Lower leg skin (tissue), 4 donors: ENCODE data around the gene CELF1. TPM values are rescaled to one million over a fixed set of nuclear protein-coding genes. Genes with fewer than 3 reads are reported as not detected.

Experiments
- DNase-seq, 2 donors: peaks; one replicate each; pipeline ENCODE4 v3.0.0-alpha.2; 2019; ENCODE audit warnings: low spot score in 2 of 2
- H3K4me3 ChIP-seq: fragments of 200-600 bp; sonication (generic); 2 replicates; pipeline ENCODE4 v1.5.1; 2017; ENCODE audit warnings: mild to moderate bottlenecking, low read depth; ENCODE audit not compliant: poor library complexity, severe bottlenecking
- POLR2A ChIP-seq, 2 donors: fragments of 450-650 bp; IDR thresholded peaks; one replicate each; pipeline ENCODE4 v1.6.1; 2016 to 2017; ENCODE audit warnings: antibody characterized with exemption in 2 of 2, mild to moderate bottlenecking in 1 of 2, moderate library complexity in 1 of 2
- WGBS, 2 donors: methylation state at CpG; one replicate each; pipeline ENCODE4 v1.1.5; 2018; 5-methylcytosine and 5-hydroxymethylcytosine counted together
- intact Hi-C: fragments of 100-400 bp; cut with DNase I; formaldehyde crosslinking; loops from one replicate; pipeline ENCODE4 v1.15.0; 2023; ENCODE audit warnings: low total_unique reads
- total RNA-seq, 4 donors: library from RNA; depleted of rRNA; stranded (reverse); fragments of >200 nt; gene quantifications; one replicate each; pipeline ENCODE4 v1.1.0, GENCODE V29; 2016
- TF ChIP-seq, protein P1 (sequence below), 3 donors: fragments of 450-650 bp; IDR thresholded peaks; one replicate each; pipeline ENCODE4 v1.5.1; 2016; ENCODE audit warnings: antibody characterized with exemption in 3 of 3, mild to moderate bottlenecking in 3 of 3, moderate library complexity in 2 of 3

CELF1 gene
- total RNA-seq, 4 donors from 2014 or later = 58.1 to 87.1 (median 78.5) TPM

DNA sequence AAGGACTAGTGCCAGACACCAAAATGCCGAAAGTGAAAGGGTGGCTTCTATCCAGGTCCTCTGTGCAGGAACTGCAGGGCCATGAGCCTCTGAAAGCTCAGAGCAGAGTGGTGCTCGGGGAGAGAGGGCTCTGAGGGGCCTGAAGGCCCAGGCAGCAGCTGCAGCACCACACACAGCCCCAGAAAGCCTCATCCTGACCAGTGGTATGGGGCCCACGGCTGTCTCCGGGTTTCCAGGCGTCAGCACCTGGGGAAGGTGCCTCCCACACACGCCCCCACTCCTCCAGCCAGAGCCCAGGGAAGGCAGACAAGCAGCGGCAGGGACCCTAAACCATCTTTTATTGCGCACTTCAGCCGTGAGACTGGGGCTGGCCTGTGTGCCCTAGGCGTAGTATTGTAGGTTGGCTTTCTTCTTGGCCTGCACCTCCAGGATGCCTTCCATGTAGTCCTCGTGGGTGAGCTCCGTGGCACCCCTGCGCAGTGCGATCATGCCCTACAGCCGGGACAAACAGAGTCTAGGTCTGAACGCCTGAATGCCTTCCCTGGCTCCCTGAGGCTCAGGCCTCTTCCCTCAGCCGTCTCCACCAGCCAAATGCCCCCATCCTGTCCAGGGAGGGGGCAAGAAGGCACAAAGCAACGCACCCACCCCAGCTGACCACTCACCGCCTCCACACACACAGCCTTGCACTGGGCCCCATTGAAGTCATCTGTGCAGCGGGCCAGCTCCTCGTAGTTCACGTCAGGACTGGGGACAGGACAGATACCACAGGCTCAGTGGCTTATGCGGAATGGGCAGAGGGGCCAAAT, 134.3 kb downstream of the CELF1 start:
- no peak overlapping the region for H3K4me3 ChIP-seq
- no peak for TF ChIP-seq POLR2A (IDR thresholded peaks at IDR 0.05)
- TF ChIP-seq, protein P1, sequence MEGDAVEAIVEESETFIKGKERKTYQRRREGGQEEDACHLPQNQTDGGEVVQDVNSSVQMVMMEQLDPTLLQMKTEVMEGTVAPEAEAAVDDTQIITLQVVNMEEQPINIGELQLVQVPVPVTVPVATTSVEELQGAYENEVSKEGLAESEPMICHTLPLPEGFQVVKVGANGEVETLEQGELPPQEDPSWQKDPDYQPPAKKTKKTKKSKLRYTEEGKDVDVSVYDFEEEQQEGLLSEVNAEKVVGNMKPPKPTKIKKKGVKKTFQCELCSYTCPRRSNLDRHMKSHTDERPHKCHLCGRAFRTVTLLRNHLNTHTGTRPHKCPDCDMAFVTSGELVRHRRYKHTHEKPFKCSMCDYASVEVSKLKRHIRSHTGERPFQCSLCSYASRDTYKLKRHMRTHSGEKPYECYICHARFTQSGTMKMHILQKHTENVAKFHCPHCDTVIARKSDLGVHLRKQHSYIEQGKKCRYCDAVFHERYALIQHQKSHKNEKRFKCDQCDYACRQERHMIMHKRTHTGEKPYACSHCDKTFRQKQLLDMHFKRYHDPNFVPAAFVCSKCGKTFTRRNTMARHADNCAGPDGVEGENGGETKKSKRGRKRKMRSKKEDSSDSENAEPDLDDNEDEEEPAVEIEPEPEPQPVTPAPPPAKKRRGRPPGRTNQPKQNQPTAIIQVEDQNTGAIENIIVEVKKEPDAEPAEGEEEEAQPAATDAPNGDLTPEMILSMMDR (IDR thresholded peaks at IDR 0.05) = no peak
- intact Hi-C loops = no loop called here

DNA sequence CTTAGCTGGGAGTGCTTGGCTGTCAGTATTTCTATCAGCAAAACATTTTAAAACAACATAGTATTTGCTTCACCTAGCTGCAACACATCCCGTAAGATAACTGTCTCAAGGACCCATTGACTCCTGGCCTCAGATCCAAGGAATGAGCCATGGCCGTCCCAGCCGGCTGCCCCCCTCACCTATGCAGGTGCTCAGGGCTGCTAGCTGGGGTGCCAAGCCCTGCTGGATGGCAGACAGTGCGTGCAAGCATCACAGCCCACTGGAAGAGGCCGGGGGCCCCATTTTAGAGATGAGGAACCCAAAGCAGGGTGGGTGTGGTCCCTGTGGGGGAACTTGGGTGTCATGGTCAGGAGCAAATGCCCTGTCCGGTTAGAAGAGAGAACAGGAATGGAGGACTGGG, 135.2 kb downstream of the CELF1 start:
- no peak overlapping the region for H3K4me3 ChIP-seq
- WGBS, 2 donors = 83% methylated on average over 6 of the region's 6 CpGs
- intact Hi-C loops = no loop called here
- TF ChIP-seq POLR2A (IDR thresholded peaks at IDR 0.05) = no peak
- TF ChIP-seq, protein P1 (IDR thresholded peaks at IDR 0.05) = no peak
- no peak for DNase-seq

More for the DNA sequence above, 134.3 kb downstream of the CELF1 start:
- DNase-seq = no peak
- WGBS, 2 donors = 55 to 69% methylated on average over 13 to 22 of the region's 23 CpGs

DNA sequence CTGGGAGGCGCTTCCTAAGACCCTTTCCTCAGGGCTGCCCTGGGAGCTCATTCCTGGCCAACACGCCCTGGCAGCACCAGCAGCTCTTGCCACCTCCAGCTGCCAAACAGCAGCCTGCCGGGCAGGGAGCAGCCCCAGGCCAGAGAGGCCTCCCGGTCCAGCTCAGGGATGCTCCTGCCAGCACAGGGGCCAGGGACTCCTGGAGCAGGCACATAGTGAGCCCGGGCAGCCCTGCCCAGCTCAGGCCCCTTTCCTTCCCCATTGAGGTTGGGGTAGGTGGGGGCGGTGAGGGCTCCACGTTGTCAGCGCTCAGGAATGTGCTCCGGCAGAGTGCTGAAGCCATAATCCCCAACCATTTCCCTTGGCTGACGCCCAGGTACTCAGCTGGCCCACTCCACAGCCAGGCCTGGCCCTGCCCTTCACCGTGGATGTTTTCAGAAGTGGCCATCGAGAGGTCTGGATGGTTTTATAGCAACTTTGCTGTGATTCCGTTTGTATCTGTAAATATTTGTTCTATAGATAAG, 136.9 kb downstream of the CELF1 start:
- intact Hi-C loops = no loop called here
- WGBS, 2 donors = 15 to 17% methylated on average over 9 to 12 of the region's 13 CpGs
- H3K4me3 ChIP-seq = no peak overlapping the region
- TF ChIP-seq, protein P1 (IDR thresholded peaks at IDR 0.05) = no peak
- no peak for TF ChIP-seq POLR2A (IDR thresholded peaks at IDR 0.05)
- DNase-seq = peak; percentile 63 to 94

Other genes with a start within 250 kb of the CELF1 start
- not detected for gene MYBPC3, start 200.4 kb downstream of the CELF1 start, total RNA-seq
- 10 to 100 TPM in 2 of 4 donors, 1 to 10 TPM in 2; 7.7 to 13.4 (median 10.6) TPM for gene SPI1, start 174.6 kb downstream of the CELF1 start, total RNA-seq
- gene SLC39A13, start 144.5 kb downstream of the CELF1 start, total RNA-seq = 10 to 100 TPM; 22.9 to 59.2 (median 46.4) TPM
- 100 to 1,000 TPM in 3 of 4 donors, 10 to 100 TPM in 1; 81.0 to 164 (median 118) TPM for gene PSMC3, start 126.7 kb downstream of the CELF1 start, total RNA-seq
- under 1 TPM in 1 of 4 donors, not detected in 3; 0.49 TPM for gene RAPSN, start 104.0 kb downstream of the CELF1 start, total RNA-seq
- gene PTPMT1, start 12.5 kb upstream of the CELF1 start, total RNA-seq = 100 to 1,000 TPM in 1 of 4 donors, 10 to 100 TPM in 3; 84.1 to 111 (median 90.1) TPM
- 10 to 100 TPM; 19.4 to 28.6 (median 24.9) TPM for gene KBTBD4, start 25.8 kb upstream of the CELF1 start, total RNA-seq
- gene NDUFS3, start 25.9 kb upstream of the CELF1 start, total RNA-seq = 100 to 1,000 TPM in 1 of 4 donors, 10 to 100 TPM in 3; 46.9 to 104 (median 67.7) TPM
- 1 to 10 TPM in 2 of 4 donors, under 1 TPM in 1, not detected in 1; 0.46 to 6.3 (median 1.4) TPM for gene FAM180B, start 33.5 kb upstream of the CELF1 start, total RNA-seq
- 1 to 10 TPM in 2 of 4 donors, under 1 TPM in 2; 0.30 to 3.5 (median 1.3) TPM for gene C1QTNF4, start 41.3 kb upstream of the CELF1 start, total RNA-seq
- gene MTCH2, start 89.4 kb upstream of the CELF1 start, total RNA-seq = 10 to 100 TPM; 24.1 to 64.6 (median 40.6) TPM
- under 1 TPM in 2 of 4 donors, not detected in 2; 0.17 to 0.65 TPM for gene AGBL2, start 162.2 kb upstream of the CELF1 start, total RNA-seq
- gene FNBP4, start 214.2 kb upstream of the CELF1 start, total RNA-seq = 100 to 1,000 TPM in 3 of 4 donors, 10 to 100 TPM in 1; 96.1 to 302 (median 120) TPM